ENCODE results near the gene CHTF8.

DNA sequence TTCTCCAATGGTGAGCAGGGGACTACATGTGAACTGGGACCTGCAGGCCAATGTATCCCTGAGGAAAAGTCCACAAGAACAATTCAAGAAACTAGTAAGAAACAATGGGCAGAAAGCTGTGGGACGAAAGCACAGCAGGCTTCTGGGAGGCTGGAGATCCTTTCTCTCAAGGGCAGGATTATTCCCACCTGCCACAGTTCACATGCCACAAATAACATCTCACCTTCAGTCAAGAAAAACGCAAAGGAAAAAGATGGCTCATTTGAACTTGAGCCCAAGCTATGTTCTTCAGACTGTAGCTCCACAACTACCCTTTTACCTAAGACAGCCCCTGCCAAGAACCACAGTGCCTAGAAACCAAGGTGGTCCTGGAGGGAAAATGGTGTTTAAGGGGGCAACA lies 13.9 kb downstream of the CHTF8 start:
- TF ChIP-seq EZH2 (IDR thresholded peaks at IDR 0.05; ENCODE audit: insufficient read depth, poor library complexity, severe bottlenecking) (no peak), EZH2phosphoT487 (IDR thresholded peaks at IDR 0.05; ENCODE audit: insufficient read depth, low read depth) (no peak)
